Trophoblast cell (in vitro differentiated cells and primary cell): ENCODE results near the gene RNF128.

Source experiments
- DNase-seq, 2 donors: peaks; one replicate each; pipeline ENCODE4 v3.0.0-alpha.2; 2016
- H2AFZ ChIP-seq: 2 replicates; pipeline ENCODE4 v1.6.1; 2013; ENCODE audit warnings: low read length, moderate library complexity, mild to moderate bottlenecking; ENCODE audit not compliant: insufficient read depth, poor library complexity
- H2AK5ac ChIP-seq: 2 replicates; pipeline ENCODE4 v1.6.1; 2013; ENCODE audit warnings: mild to moderate bottlenecking, low read length
- H2BK120ac ChIP-seq: 2 replicates; pipeline ENCODE4 v1.6.1; 2013; ENCODE audit warnings: low read length, mild to moderate bottlenecking, moderate library complexity; ENCODE audit not compliant: insufficient read depth, poor library complexity
- H2BK12ac ChIP-seq: 2 replicates; pipeline ENCODE4 v1.6.1; 2013; ENCODE audit warnings: mild to moderate bottlenecking, low read length, moderate library complexity
- H2BK5ac ChIP-seq: 2 replicates; pipeline ENCODE4 v1.6.1; 2013; ENCODE audit warnings: low read length, low read depth, moderate library complexity, mild to moderate bottlenecking; ENCODE audit not compliant: poor library complexity
- H3K14ac ChIP-seq: 2 replicates; pipeline ENCODE4 v1.6.1; 2013; ENCODE audit warnings: mild to moderate bottlenecking, low read length
- H3K18ac ChIP-seq: 2 replicates; pipeline ENCODE4 v1.6.1; 2013; ENCODE audit warnings: mild to moderate bottlenecking, low read length
- H3K23ac ChIP-seq: 2 replicates; pipeline ENCODE4 v1.6.1; 2013; ENCODE audit warnings: low read length
- H3K27ac ChIP-seq: 2 replicates; pipeline ENCODE4 v1.5.1; 2013; ENCODE audit warnings: low read depth, mild to moderate bottlenecking, inconsistent platforms, low read length, moderate library complexity
- H3K27me3 ChIP-seq: 2 replicates; pipeline ENCODE4 v1.6.1; 2013; ENCODE audit warnings: inconsistent platforms, mild to moderate bottlenecking, low read length, moderate library complexity; ENCODE audit not compliant: insufficient read depth
- H3K36me3 ChIP-seq, 2 experiments: 1 replicate in 1 of 2; 2 replicates in 1 of 2; pipeline ENCODE4 v1.6.1; 2013; ENCODE audit warnings: low read length in 2 of 2, mild to moderate bottlenecking in 2 of 2, moderate library complexity in 1 of 2; ENCODE audit not compliant: insufficient read depth in 2 of 2, control insufficient read depth in 1 of 2
- H3K4ac ChIP-seq: 2 replicates; pipeline ENCODE4 v1.6.1; 2013; ENCODE audit warnings: low read depth, mild to moderate bottlenecking, low read length, moderate library complexity
- H3K4me1 ChIP-seq, 2 experiments: 1 replicate in 1 of 2; 2 replicates in 1 of 2; pipeline ENCODE4 v1.6.1; 2013; ENCODE audit warnings: low read length in 2 of 2, mild to moderate bottlenecking in 2 of 2, moderate library complexity in 1 of 2; ENCODE audit not compliant: insufficient read depth in 2 of 2, control insufficient read depth in 1 of 2
- H3K4me2 ChIP-seq: 2 replicates; pipeline ENCODE4 v1.6.1; 2013; ENCODE audit warnings: inconsistent platforms, mild to moderate bottlenecking, low read length, moderate library complexity
- H3K4me3 ChIP-seq: 2 replicates; pipeline ENCODE4 v1.5.1; 2013; ENCODE audit warnings: mild to moderate bottlenecking, low read depth, low read length, inconsistent platforms
- H3K79me1 ChIP-seq: one replicate; pipeline ENCODE4 v1.6.1; 2013; ENCODE audit warnings: low read length
- H3K79me2 ChIP-seq: 2 replicates; pipeline ENCODE4 v1.6.1; 2013; ENCODE audit warnings: low read length, mild to moderate bottlenecking; ENCODE audit not compliant: control insufficient read depth, insufficient read depth, poor library complexity
- H3K9ac ChIP-seq: 2 replicates; pipeline ENCODE4 v1.6.1; 2013; ENCODE audit warnings: mild to moderate bottlenecking, low read length
- H3K9me3 ChIP-seq: 2 replicates; pipeline ENCODE4 v1.6.1; 2013; ENCODE audit warnings: low read depth, mild to moderate bottlenecking, control low read depth, inconsistent platforms, low read length; ENCODE audit not compliant: insufficient read depth
- H4K12ac ChIP-seq: 2 replicates; pipeline ENCODE4 v1.6.1; 2013; ENCODE audit warnings: low read depth, mild to moderate bottlenecking, low read length, moderate library complexity
- H4K8ac ChIP-seq: 2 replicates; pipeline ENCODE4 v1.6.1; 2013; ENCODE audit warnings: low read depth, mild to moderate bottlenecking, low read length, moderate library complexity
- H4K91ac ChIP-seq: one replicate; pipeline ENCODE4 v1.6.1; 2013; ENCODE audit warnings: low read depth, mild to moderate bottlenecking, low read length, moderate library complexity
- WGBS: extraction: QIAGEN DNeasy Blood & Tissue Kit; methylation state at CpG from one replicate; pipeline ENCODE4 v1.1.7; 2013; ENCODE audit warnings: missing lambda C conversion rate; ENCODE audit not compliant: insufficient read length, insufficient coverage; ENCODE audit errors: extremely low coverage; 5-methylcytosine and 5-hydroxymethylcytosine counted together

Gene RNF128

DNA sequence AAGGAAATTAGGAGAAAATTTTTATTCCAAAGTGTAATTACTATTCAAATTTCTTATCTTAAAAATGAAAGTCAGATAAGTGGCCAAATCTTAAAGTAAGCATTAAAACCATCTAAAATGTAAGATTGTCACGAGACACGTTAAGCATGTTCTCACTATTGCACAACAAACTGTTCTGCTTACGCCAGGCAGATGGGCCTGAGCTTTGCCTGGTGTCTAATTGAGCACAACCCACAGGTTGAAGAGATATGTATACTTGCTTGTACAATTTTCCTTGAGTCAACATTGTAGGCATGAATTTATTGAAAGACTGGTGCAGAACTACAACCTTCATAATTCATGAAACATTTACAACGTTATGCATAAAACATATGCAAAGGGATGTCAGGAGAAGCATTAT, 3.9 kb downstream of the RNF128 start:
- H3K9ac ChIP-seq: no peak overlapping the region
- H3K27ac ChIP-seq: no peak overlapping the region
- H3K4ac ChIP-seq: no peak overlapping the region
- no peaks in the 10 kb centered on the region for H3K79me2 ChIP-seq
- H2BK120ac ChIP-seq: no peak overlapping the region
- no peaks in the 10 kb centered on the region for H3K9me3 ChIP-seq
- no peak overlapping the region for H4K91ac ChIP-seq
- H3K23ac ChIP-seq: no peak overlapping the region
- H4K12ac ChIP-seq: no peak overlapping the region
- H3K36me3 ChIP-seq: no peaks in the 10 kb centered on the region
- WGBS: no CpG with 5 or more reads among the region's 4 CpGs
- no peak overlapping the region for H2AK5ac ChIP-seq
- no peak overlapping the region for H2BK12ac ChIP-seq
- no peak overlapping the region for H3K14ac ChIP-seq
- H2AFZ ChIP-seq: no peak overlapping the region
- no peak overlapping the region for H4K8ac ChIP-seq
- no peak overlapping the region for H3K18ac ChIP-seq
- no peaks in the 10 kb centered on the region for H3K79me1 ChIP-seq
- H3K4me2 ChIP-seq: no peak overlapping the region
- H3K27me3 ChIP-seq: peaks cover 6% of the 10 kb centered on the region
- H2BK5ac ChIP-seq: no peak overlapping the region
- H3K4me3 ChIP-seq: no peak overlapping the region
- peak; percentile 4 to 55 for DNase-seq
- no peaks in the 10 kb centered on the region for H3K4me1 ChIP-seq

- Histone ChIP-seq H4K91ac (no peak overlapping the region), H3K18ac (no peak overlapping the region), H2BK5ac (no peak overlapping the region), H3K36me3 (no peaks in the 10 kb centered on the region), H3K9ac (no peak overlapping the region), H3K4me2 (no peak overlapping the region), H2AFZ (no peak overlapping the region), H2AK5ac (no peak overlapping the region), H3K4me1 (no peaks in the 10 kb centered on the region), H4K8ac (no peak overlapping the region), H2BK120ac (no peak overlapping the region), H3K79me1 (no peaks in the 10 kb centered on the region), H3K23ac (no peak overlapping the region), H3K9me3 (no peaks in the 10 kb centered on the region), H3K14ac (no peak overlapping the region), H2BK12ac (no peak overlapping the region), H3K4me3 (no peak overlapping the region), H3K79me2 (no peaks in the 10 kb centered on the region), H4K12ac (no peak overlapping the region), H3K4ac (no peak overlapping the region), H3K27me3 (peaks cover 3% of the 10 kb centered on the region), H3K27ac (no peak overlapping the region)
- no peak for DNase-seq
These were observed 5.1 kb downstream of the RNF128 start for GRCh38 chrX:106731590-106731989.

DNA sequence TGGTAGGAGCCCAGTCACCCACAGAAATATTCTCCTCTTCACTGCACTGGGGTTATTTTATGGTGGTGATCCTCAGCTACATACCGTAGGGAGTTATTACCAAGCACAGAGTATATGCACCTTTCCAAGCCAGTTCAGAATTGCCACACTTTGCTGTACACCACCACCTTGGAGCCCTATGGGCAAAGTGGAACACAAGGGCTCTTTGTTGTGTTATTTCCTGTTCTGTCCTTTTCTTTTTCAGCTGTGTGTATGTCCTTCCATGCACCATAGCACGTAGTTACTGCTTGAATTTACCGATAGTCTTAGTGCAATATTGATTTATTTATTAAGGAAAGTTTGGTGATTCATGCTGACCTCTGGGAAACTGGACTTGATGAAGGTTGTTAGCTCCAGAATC, 8.3 kb downstream of the RNF128 start:
- Histone ChIP-seq H2AFZ (no peak overlapping the region), H3K18ac (no peak overlapping the region), H4K91ac (no peak overlapping the region), H4K8ac (no peak overlapping the region), H3K9me3 (no peaks in the 10 kb centered on the region), H3K27me3 (no peaks in the 10 kb centered on the region), H2AK5ac (no peak overlapping the region), H3K79me1 (no peaks in the 10 kb centered on the region), H3K4me1 (no peaks in the 10 kb centered on the region), H3K9ac (no peak overlapping the region), H3K27ac (no peak overlapping the region), H2BK12ac (no peak overlapping the region), H3K23ac (no peak overlapping the region), H3K4me3 (no peak overlapping the region), H4K12ac (no peak overlapping the region), H3K79me2 (no peaks in the 10 kb centered on the region), H2BK120ac (no peak overlapping the region), H3K36me3 (no peaks in the 10 kb centered on the region), H3K14ac (no peak overlapping the region), H3K4me2 (no peak overlapping the region), H2BK5ac (no peak overlapping the region), H3K4ac (no peak overlapping the region)
- no peak for DNase-seq
- no CpG with 5 or more reads among the region's 3 CpGs for WGBS

DNA sequence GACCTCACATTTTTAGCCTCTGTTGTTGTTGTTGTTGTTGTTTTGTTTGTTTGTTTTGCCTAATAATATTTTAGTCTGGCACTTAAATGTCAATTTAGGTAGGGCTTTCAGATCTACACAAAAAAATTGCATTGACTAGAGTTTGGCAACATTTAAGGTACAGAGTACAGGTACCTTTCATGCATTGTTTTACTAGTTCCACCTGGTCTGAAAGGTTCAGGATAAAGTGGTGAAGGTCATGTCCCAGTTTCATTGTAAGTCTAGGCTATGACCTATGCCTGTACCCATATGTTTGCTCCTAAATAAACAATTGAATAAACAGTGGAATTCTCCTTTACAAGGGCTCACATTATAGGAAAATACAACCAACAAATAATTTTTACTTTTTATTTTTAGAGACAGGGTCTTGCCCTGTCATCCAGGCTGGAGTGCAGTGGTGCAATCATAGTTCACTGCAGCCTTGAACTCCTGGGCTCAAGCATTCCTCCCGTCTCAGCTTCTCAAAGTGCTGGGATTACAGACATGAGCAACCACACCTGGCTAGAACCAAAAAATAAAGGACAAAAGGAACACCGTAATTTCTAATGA, 13.8 kb downstream of the RNF128 start:
- Histone ChIP-seq H3K4me3 (no peak overlapping the region), H3K36me3 (no peaks in the 10 kb centered on the region), H3K23ac (no peak overlapping the region), H3K4me2 (no peak overlapping the region), H3K27me3 (no peaks in the 10 kb centered on the region), H3K79me1 (no peaks in the 10 kb centered on the region), H2BK5ac (no peak overlapping the region), H3K9ac (no peak overlapping the region), H4K8ac (no peak overlapping the region), H3K9me3 (no peaks in the 10 kb centered on the region), H3K14ac (no peak overlapping the region), H2BK120ac (no peak overlapping the region), H4K91ac (no peak overlapping the region), H3K27ac (no peak overlapping the region), H2AK5ac (no peak overlapping the region), H3K18ac (no peak overlapping the region), H3K4me1 (no peaks in the 10 kb centered on the region), H2BK12ac (no peak overlapping the region), H2AFZ (no peak overlapping the region), H3K4ac (no peak overlapping the region), H3K79me2 (no peaks in the 10 kb centered on the region), H4K12ac (no peak overlapping the region)
- WGBS: no CpG with 5 or more reads among the region's 2 CpGs
- DNase-seq: no peak
